ENCODE results near the gene BNIP5. TPM values are rescaled to one million over a fixed set of nuclear protein-coding genes. Genes with fewer than 3 reads are reported as not detected.
A peak's percentile ranks its signal among the peaks of the same experiment; 100 is the strongest.

Gene BNIP5
- total RNA-seq = not detected in 2 replicates
- polyA plus RNA-seq (2012) = 0.03 TPM

- DNase-seq (ENCODE audit: low read depth) = no peak
Observed at GRCh38 chr6:36336779-36337241, at the start of gene BNIP5. Gene BNIP5 (minus strand): TSS chr6:36336888. CDS start chr6:36330690, 6,198 bp downstream.

DNA sequence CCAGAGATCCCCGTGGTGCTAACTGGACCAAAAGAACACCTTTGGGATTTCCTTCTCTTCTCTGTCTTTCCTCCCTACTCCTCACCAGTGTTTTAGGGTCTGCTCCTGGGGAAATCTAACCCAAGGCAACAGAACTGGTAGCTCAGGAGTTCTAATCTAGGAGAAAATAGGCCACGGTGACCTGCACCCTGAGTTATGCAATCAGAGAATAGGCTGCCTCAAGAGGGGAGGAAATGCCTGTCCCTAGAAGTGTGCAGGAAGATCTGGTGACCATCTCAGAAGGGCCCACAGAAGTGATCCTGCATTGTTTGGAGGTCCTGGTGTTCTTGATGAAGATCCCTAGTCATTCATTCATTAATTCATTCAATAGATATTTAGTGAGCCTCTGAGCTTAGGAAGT is 47.4 kb upstream of the BNIP5 start:
- DNase-seq (ENCODE audit: low read depth) = no peak

DNA sequence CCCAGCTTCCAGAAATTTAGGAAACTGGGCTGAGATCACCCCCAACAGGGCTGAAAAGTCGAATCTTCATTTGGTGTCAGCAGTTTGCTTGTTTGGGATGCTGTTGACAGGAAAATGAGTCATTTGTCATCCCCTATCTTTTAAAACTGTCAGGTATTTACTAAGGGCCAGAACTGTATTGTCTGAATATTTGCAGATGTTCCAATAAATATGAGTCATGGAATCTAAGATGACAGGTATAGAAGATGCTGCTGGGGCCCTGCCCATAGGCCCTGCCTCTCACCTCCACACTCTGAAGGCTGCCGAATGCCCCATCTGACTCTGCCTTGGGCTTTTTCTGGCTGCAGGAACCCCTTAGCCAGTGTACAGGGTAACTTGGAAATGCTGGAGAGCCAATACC is 46.9 kb upstream of the BNIP5 start:
- no peak for DNase-seq (ENCODE audit: low read depth)

DNA sequence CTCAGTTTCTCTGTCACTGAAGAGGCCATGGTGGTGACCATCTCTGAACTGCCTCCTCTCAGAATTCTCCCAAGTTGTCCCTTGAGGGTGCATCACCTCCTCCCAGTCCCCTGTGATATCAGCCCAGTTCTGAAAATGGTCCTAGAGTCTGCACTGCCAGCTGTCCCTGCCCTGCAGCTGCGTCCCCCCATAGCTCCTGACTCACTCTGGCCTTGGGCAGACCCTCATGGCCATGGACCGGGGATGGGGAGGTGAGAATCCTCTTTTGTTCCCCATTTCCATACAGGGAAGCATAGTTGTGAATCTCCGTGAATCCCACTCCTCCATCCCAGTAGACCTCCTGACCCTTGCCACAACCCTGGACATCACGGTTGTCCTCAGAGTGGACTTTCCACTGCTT is 46.3 kb upstream of the BNIP5 start:
- DNase-seq (ENCODE audit: low read depth) = no peak

DNA sequence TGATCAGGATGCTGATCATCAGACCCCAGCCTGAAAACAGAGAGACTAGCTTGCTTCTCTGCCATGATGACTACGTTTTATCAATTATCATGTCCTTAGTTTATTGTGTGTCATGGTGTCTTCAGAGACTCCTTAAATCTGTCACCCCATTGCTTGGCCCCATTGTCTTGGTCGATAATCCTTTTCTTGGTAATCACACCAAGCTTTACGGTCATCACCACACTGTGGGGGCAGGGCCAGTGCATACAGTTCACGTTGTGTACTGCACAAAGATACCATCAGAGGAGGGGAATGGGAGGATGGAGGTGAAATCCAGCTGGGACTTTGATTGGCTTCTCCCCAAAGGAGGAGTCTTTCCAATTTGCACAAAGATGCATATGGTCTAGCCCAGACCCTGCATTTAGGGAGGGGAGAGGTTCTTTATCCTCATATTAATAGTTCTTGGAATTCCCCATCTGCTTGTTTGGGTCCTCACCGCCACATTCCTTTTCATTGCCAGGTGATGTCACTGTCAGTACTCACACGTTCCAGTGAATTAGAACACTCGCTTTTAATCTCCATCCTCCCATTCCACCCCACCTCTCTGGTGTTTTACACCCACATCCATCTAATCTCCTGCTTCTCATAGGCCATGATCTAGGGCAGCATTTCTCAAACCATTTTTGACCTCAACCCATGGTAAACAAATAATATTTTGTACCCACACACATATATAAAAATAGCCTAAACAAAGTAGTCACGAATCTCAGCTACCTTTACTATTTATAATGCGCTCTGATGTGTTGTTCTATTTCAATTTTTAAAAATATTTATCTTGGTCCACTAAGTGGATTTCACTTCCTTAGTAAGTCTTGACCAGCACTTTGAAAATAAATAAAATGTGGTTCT is 45.1 kb upstream of the BNIP5 start:
- DNase-seq (ENCODE audit: low read depth) = no peak

DNA sequence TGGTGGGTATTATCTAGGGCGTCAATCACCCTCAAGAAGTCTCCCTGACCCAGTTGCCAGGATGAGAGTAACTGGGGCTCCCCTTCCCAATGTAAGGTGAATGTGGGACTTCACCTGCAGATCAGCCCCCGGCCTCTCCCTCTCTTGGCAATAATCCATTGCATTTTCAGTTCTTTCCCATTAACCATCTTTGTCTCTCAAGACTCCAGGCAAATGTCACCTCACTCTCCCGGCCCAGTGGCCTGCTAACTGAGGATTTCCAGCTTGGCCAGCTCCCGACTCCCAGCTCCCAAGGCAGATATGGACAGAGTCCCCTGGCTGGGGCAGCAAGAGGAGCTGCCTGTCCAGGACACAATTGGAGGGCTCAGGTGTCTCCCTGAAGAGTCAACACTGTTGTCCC is 43.5 kb upstream of the BNIP5 start:
- no peak for DNase-seq (ENCODE audit: low read depth)

DNA sequence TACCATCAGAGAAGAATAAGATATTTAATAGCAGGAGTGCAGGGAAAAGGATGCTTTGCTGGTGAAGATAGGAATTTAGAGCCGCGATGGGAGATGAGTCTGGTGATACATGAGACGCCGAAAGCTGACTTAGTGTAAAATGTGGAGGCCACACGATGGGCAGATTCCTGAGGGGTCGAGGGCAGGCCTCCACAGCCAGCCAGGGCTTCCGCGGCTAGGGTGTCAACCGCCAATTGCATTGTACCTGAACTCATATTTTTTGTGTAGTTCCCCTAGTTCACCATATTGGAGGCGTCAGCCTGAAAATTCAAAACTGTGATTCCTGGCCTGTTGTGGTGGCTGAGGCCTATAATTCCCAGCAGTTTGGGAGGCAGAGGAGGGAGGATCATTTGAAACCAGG is 42.2 kb upstream of the BNIP5 start:
- DNase-seq (ENCODE audit: low read depth) = no peak

DNA sequence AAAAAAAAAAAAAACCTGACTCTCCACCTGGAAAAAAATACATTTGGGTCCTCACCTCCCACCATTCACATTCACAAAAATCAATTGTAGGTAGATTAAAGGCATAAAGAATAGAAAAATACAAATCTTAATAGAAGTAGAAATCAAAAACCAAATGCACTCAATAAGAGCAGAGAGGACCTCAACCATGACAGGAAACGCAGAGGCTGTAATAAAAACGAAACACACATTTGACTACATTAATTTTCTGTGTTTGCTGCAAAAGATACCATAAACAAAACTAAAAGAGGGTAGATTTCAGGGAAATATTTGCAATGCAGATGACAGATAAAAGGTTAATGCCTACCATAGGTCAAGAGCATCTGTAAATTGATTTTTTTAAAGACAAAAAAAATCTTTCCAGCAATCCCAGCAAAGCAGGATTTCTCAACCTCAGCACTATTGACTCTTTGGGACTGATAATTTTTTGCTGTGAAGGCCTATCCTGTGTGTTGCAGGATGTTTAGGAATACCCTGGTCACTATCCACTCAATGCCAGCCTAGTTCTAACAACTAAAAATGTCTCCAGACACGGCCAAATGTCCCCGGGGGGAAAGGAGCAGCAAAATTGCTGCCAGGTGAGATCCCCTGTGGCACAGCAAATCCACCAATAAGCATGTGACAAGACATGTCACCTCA is 41.7 kb upstream of the BNIP5 start:
- DNase-seq (ENCODE audit: low read depth) = no peak

GRCh38 chr6:36377594-36377993 is 40.9 kb upstream of the BNIP5 start:
- no peak for DNase-seq (ENCODE audit: low read depth)

DNA sequence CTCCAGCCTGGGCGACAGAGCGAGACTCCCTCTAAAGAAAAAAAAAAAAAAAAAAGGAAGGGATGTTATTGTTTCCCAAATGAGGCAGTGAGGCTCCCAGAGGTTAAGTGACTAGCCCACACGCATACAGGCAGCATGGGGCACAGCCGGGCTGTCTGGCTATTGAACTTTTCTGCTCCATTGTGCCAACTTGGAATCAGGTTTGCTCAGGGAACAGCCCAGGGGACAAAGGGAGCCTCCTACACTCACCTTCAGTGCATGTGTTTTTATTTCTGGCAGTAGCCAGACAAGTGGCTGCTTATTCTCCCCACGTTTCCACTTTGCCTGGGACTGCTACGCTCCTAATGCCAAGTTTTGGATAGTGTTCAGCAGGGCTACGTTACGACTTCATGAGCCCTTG is 40.1 kb upstream of the BNIP5 start:
- no peak for DNase-seq (ENCODE audit: low read depth)

GRCh38 chr6:36376183-36376582 is 39.5 kb upstream of the BNIP5 start:
- no peak for DNase-seq (ENCODE audit: low read depth)

GRCh38 chr6:36375644-36376155 is 39.0 kb upstream of the BNIP5 start:
- DNase-seq (ENCODE audit: low read depth) = no peak

DNA sequence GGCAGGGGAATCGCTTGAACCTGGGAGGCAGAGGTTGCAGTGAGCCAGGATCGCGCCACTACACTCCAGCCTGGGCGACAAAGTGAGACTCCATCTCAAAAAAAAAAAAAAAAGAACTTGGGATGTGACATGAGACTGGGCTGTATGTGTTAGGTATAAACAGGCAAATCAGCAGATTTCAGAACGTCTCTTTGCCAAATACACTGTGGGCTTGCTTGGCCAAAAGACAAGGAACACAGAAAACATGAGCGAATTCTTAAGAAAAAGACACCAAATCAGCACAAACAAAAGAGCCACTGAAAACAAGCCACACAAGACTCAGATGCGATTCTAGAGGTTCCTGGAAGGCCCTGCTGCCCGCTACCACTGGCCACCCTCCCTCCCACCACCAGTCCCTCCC is 38.3 kb upstream of the BNIP5 start:
- DNase-seq (ENCODE audit: low read depth) = no peak

DNA sequence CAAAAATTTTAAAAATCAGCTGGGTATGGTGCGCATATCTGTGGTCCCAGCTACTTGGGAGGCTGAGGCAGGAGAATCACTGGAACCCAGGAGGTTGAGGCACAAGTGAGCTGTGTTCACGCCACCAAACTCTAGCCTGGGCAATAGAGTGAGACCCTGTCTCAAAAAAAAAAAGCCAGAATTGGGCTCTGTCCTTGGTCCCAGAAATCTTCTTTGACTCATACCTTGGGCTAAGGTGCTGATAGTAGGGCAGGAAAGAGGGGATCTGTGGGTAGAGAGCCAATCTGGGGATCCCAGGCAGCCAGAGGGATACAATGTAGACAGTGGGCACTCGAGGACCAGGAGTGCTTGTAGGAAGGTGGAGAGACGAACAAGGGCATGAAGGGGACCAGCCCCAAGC is 37.5 kb upstream of the BNIP5 start:
- no peak for DNase-seq (ENCODE audit: low read depth)

- no peak for DNase-seq (ENCODE audit: low read depth)
Observed at GRCh38 chr6:36373368-36374019, 36.8 kb upstream of the BNIP5 start.

GRCh38 chr6:36372088-36372487 is 35.4 kb upstream of the BNIP5 start:
- no peak for DNase-seq (ENCODE audit: low read depth)

DNA sequence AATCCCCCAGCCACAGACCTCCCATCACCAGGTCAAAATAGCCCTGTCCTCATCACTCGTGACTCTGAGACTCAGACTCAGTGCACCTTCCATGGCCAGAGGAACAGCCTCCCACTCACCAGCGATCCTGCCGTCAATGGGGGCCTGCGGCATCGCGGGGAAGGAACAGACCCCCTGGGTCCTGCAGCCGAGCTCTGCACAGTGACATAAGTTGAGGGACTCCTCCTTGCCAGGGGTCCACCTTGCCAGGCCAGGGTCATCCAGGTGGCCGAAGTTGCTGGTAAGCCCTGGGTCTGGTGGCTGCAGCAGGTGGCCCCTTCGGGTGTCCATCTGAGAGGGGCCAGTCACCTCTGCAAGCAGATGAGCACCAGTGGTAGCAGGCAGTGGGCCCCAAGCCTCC is 34.5 kb upstream of the BNIP5 start:
- DNase-seq (ENCODE audit: low read depth) = no peak

DNA sequence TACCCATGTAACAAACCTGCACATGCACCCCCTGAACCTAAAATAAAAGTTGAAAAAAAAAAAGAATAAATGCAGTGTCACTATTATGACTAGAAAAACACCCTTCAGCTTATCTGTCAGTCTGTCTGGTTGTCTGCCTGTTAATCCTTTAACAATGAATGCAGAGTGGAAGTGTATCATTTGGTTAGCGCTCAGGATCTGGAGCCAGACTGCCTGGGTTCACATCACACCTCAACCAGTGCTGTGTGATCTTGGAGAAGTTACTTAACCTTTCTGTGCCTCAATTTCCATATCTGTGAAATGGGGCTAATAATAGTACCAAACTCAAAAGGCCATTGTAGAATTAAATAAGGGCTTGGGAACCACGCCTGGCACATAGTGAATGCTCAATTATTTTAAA is 34.0 kb upstream of the BNIP5 start:
- DNase-seq (ENCODE audit: low read depth) = no peak

- DNase-seq (ENCODE audit: low read depth) = peak; percentile 71
Observed at GRCh38 chr6:36368921-36369865, 32.5 kb upstream of the BNIP5 start.

DNA sequence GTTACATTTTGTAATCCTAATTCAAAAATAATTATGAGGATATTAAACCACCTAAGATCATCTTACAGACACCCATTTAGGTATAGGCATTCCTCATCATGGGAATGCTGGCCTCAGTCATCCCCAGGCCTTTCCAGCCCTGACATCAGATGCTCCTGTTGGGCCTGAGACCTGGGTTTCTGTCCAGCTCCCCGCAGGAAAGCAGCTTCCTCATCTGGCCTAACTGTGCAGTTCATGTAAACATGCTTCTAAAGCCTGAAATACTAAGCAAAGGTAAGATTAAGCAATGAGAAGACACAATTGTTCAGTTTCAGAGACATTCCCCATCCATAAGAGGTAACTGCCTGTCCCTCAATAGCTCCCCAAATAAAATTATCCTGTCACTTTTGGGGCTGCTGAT is 31.7 kb upstream of the BNIP5 start:
- no peak for DNase-seq (ENCODE audit: low read depth)

- no peak for DNase-seq (ENCODE audit: low read depth)
Observed at GRCh38 chr6:36367743-36368142, 31.1 kb upstream of the BNIP5 start.
